Left ventricle myocardium inferior (tissue), 1 donor: Measurements from ENCODE around the gene REL. TPM values are rescaled to one million over a fixed set of nuclear protein-coding genes. Genes with fewer than 3 reads are reported as not detected.

ENCODE experiments used
- DNase-seq: peaks from one replicate; pipeline ENCODE4 v3.0.0-alpha.2; 2020
- H3K27ac ChIP-seq: fragments of 200-600 bp; replicated peaks from 2 replicates; pipeline ENCODE4 v1.8.0; 2021
- H3K27me3 ChIP-seq: fragments of 200-600 bp; 2 replicates; pipeline ENCODE4 v1.8.0; 2021; ENCODE audit warnings: low read depth
- H3K36me3 ChIP-seq: fragments of 200-600 bp; 2 replicates; pipeline ENCODE4 v1.8.0; 2021
- H3K4me1 ChIP-seq: fragments of 200-600 bp; 2 replicates; pipeline ENCODE4 v1.8.0; 2021
- H3K4me3 ChIP-seq: fragments of 200-600 bp; 2 replicates; pipeline ENCODE4 v1.8.0; 2021; ENCODE audit warnings: mild to moderate bottlenecking, moderate library complexity
- H3K9me3 ChIP-seq: fragments of 200-600 bp; replicated peaks from 2 replicates; pipeline ENCODE4 v1.8.0; 2021
- CTCF ChIP-seq: fragments of 200-600 bp; IDR thresholded peaks from 2 replicates; pipeline ENCODE4 v1.8.0; 2021; ENCODE audit warnings: antibody characterized with exemption, mild to moderate bottlenecking, borderline replicate concordance
- intact Hi-C: fragments of 100-400 bp; cut with micrococcal nuclease; formaldehyde crosslinking; loops from one replicate; pipeline ENCODE4 v1.11.0; 2022
- total RNA-seq: library from RNA; stranded (reverse); fragmentation: NEBNext Ultra II Directional; extraction: Animal tissue kit (Norgen Biotek cat#: 25700); gene quantifications from one replicate; pipeline ENCODE4 v1.2.1, GENCODE V29; 2021
- donor health status: DM: no; HTN: yes; CAD: no; lungs with severe emphysema.

The REL gene
- total RNA-seq, 1 donor from 2014 or later = 5.0 TPM

- intact Hi-C loops = no loop called here
- no peaks in the 10 kb centered on the region for H3K27me3 ChIP-seq
- TF ChIP-seq CTCF = no peak
- no peak for DNase-seq
- no peaks in the 10 kb centered on the region for H3K9me3 ChIP-seq
- H3K27ac ChIP-seq = no peak overlapping the region
- H3K4me1 ChIP-seq = no peaks in the 10 kb centered on the region
- H3K4me3 ChIP-seq = no peak overlapping the region
- H3K36me3 ChIP-seq = no peaks in the 10 kb centered on the region
Observed at GRCh38 chr2:60972889-60973656, 91.7 kb downstream of the REL start.

- TF ChIP-seq CTCF = no peak
- DNase-seq = no peak
- intact Hi-C loops = no loop called here
Observed at GRCh38 chr2:60973705-60974104, 92.3 kb downstream of the REL start.

DNA sequence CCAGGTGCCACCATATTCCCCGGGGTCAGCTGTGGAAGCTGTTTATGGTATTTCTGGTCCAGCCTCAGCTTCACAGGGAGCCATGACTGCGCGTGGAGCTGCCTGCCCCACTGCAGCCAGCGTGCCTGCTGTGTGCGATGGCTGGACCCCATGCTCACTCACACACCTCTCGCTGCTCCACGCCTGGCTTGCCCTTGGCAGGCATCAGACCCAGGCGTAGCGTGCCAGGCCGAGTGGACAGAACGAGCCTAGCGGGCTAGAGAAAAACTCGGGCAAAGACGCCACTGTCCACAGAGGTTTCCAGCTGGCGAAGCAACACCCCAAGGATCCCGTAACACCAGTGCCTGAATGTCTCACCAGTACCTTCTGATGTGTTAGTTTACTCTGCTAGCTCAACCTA lies 93.3 kb downstream of the REL start:
- no peak overlapping the region for H3K4me3 ChIP-seq
- no peak overlapping the region for H3K27ac ChIP-seq
- no peaks in the 10 kb centered on the region for H3K36me3 ChIP-seq
- H3K27me3 ChIP-seq = no peaks in the 10 kb centered on the region
- intact Hi-C loops = no loop called here
- no peak for TF ChIP-seq CTCF
- no peaks in the 10 kb centered on the region for H3K4me1 ChIP-seq
- no peaks in the 10 kb centered on the region for H3K9me3 ChIP-seq
- no peak for DNase-seq

More at GRCh38 chr2:60973705-60974104, 92.3 kb downstream of the REL start:
- Histone ChIP-seq H3K27ac (no peak overlapping the region), H3K4me3 (no peak overlapping the region), H3K9me3 (no peaks in the 10 kb centered on the region), H3K27me3 (no peaks in the 10 kb centered on the region), H3K36me3 (no peaks in the 10 kb centered on the region), H3K4me1 (no peaks in the 10 kb centered on the region)

Other genes starting within 250 kb of the REL start
- gene PAPOLG, start 125.3 kb upstream of the REL start, total RNA-seq = 6.9 TPM
- gene PEX13, start 136.1 kb downstream of the REL start, total RNA-seq = 23.4 TPM
- gene PUS10, start 136.7 kb downstream of the REL start, total RNA-seq = 5.5 TPM
- 6.8 TPM for gene SANBR, start 184.3 kb downstream of the REL start, total RNA-seq